Astrocyte (in vitro differentiated cells and primary cell): ENCODE measurements around the gene WWC2. TPM values are rescaled to one million over a fixed set of nuclear protein-coding genes. Genes with fewer than 3 reads are reported as not detected.

ENCODE experiments used
- DNase-seq: peaks from one replicate; pipeline ENCODE4 v3.0.0-alpha.2; 2010; ENCODE audit warnings: low read depth
- FAIRE-seq: peaks from 2 replicates; lab custom pipeline; 2011; peaks lifted over from hg19 to GRCh38; lab: Jason Lieb, UNC
- H2AFZ ChIP-seq: 2 replicates; pipeline ENCODE4 v1.6.0; 2012; ENCODE audit warnings: low read depth, low read length, inconsistent platforms
- H3K27ac ChIP-seq: 2 replicates; pipeline ENCODE4 v1.5.1; 2011; ENCODE audit warnings: low read depth, low read length, inconsistent platforms
- H3K27me3 ChIP-seq: 2 replicates; pipeline ENCODE4 v1.6.0; 2011; ENCODE audit warnings: low read length, inconsistent platforms; ENCODE audit not compliant: insufficient read depth
- H3K36me3 ChIP-seq: 2 replicates; pipeline ENCODE4 v1.5.1; 2011; ENCODE audit warnings: low read length, inconsistent platforms; ENCODE audit not compliant: insufficient read depth
- H3K4me1 ChIP-seq: 2 replicates; pipeline ENCODE4 v1.5.1; 2011; ENCODE audit warnings: low read length, inconsistent platforms; ENCODE audit not compliant: insufficient read depth
- H3K4me2 ChIP-seq: 2 replicates; pipeline ENCODE4 v1.6.0; 2012; ENCODE audit warnings: low read length, inconsistent platforms
- H3K4me3 ChIP-seq: 2 replicates; pipeline ENCODE4 v1.5.1; 2011; ENCODE audit warnings: low read depth, mild to moderate bottlenecking, low read length, inconsistent platforms; ENCODE audit not compliant: insufficient read depth
- H3K79me2 ChIP-seq: 2 replicates; pipeline ENCODE4 v1.6.0; 2012; ENCODE audit warnings: mild to moderate bottlenecking, low read length, inconsistent platforms; ENCODE audit not compliant: insufficient read depth
- H3K9ac ChIP-seq: 2 replicates; pipeline ENCODE4 v1.6.0; 2012; ENCODE audit warnings: mild to moderate bottlenecking, low read length, inconsistent platforms
- H3K9me3 ChIP-seq: 2 replicates; pipeline ENCODE4 v1.5.1; 2012; ENCODE audit warnings: low read depth, mild to moderate bottlenecking, low read length, inconsistent platforms; ENCODE audit not compliant: insufficient read depth
- H4K20me1 ChIP-seq: 2 replicates; pipeline ENCODE4 v1.6.0; 2012; ENCODE audit warnings: low read length, inconsistent platforms; ENCODE audit not compliant: insufficient read depth
- H3K27ac Mint-ChIP-seq: one replicate; pipeline ENCODE4 v1.8.0; 2021; ENCODE audit warnings: mild to moderate bottlenecking, mixed read lengths; ENCODE audit not compliant: unreplicated experiment
- H3K27me3 Mint-ChIP-seq: one replicate; pipeline ENCODE4 v1.8.0; 2021; ENCODE audit warnings: low read depth, mixed read lengths; ENCODE audit not compliant: unreplicated experiment
- H3K36me3 Mint-ChIP-seq: one replicate; pipeline ENCODE4 v1.8.0; 2021; ENCODE audit warnings: low read depth, mixed read lengths; ENCODE audit not compliant: unreplicated experiment
- H3K4me1 Mint-ChIP-seq: one replicate; pipeline ENCODE4 v1.8.0; 2021; ENCODE audit warnings: low read depth, mixed read lengths; ENCODE audit not compliant: unreplicated experiment
- H3K4me3 Mint-ChIP-seq: one replicate; pipeline ENCODE4 v1.8.0; 2021; ENCODE audit warnings: mild to moderate bottlenecking, moderate library complexity, mixed read lengths; ENCODE audit not compliant: unreplicated experiment
- H3K9me3 Mint-ChIP-seq: one replicate; pipeline ENCODE4 v1.8.0; 2021; ENCODE audit warnings: mild to moderate bottlenecking, mixed read lengths; ENCODE audit not compliant: unreplicated experiment
- EZH2 ChIP-seq: IDR thresholded peaks from 2 replicates; pipeline ENCODE4 v1.6.1; 2012; ENCODE audit warnings: mild to moderate bottlenecking, low read length, inconsistent platforms; ENCODE audit not compliant: insufficient read depth
- total RNA-seq: library from RNA; stranded (reverse); gene quantifications from 2 replicates; pipeline ENCODE4 v1.2.1, GENCODE V29; 2021
- TF ChIP-seq, protein P1 (sequence below): IDR thresholded peaks from 2 replicates; pipeline ENCODE4 v1.5.1; 2011; ENCODE audit warnings: low read depth, mild to moderate bottlenecking, inconsistent platforms, low read length, moderate library complexity; ENCODE audit not compliant: insufficient read depth

WWC2 gene
- total RNA-seq, 1 donor from 2014 or later = 62.6 TPM

DNA sequence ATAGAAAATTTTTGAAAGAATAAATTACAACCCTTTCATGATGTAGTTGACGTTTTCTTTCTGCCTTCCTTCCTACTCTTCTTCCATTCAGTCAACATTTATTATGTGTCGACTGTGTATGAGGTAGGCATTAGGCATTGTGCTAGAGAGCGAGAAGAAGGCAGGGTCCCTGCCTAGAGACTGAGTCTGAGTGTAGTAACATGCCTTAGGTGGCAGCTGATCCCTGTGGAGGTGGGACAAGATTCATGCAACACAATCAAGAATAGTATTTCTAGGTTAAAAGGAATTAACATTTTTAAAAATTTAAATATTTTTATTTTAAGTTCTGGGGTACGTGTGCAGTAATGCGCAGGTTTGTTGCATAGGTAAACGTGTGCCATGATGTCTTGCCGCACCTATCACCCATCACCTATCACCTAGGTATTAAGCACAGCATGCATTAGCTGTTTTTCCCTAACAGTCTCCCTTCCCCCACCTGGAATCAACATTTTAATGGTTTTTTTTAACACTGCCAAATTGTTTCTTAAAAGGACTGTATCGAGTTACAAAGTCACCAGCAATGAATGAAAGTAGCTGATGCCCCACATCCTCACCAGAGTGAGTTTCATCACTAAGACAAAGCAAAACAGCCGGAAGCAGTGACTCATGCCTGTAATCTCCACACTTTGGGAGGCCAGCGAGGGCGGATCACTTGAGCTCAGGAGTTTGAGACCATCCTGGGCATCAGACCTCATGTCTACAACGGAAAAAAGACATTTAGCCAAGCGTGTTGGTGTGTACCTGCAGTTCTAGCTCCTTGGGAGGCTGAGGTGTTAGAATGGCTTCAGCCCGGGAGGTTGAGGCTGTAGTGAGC is 84.0 kb downstream of the WWC2 start:
- Histone ChIP-seq H3K4me1 (peaks cover 16% of the 10 kb centered on the region), H3K36me3 (no peaks in the 10 kb centered on the region), H3K4me2 (peak overlapping the region; percentile 62), H2AFZ (no peak overlapping the region), H3K9ac (no peak overlapping the region), H3K27ac (peak overlapping the region; percentile 53), H3K4me3 (no peak overlapping the region), H3K27me3 (no peaks in the 10 kb centered on the region), H3K79me2 (peaks cover 65% of the 10 kb centered on the region), H4K20me1 (peaks cover 10% of the 10 kb centered on the region), H3K9me3 (no peaks in the 10 kb centered on the region)
- FAIRE-seq = peak; percentile 95
- peak; percentile 93 for DNase-seq
- Mint-ChIP-seq H3K4me1 (peaks cover 35% of the 10 kb centered on the region), H3K4me3 (peak overlapping the region; percentile 35), H3K27ac (peak overlapping the region; percentile 94), H3K36me3 (no peaks in the 10 kb centered on the region), H3K9me3 (no peaks in the 10 kb centered on the region), H3K27me3 (no peaks in the 10 kb centered on the region)
- TF ChIP-seq EZH2 = no peak
- TF ChIP-seq, protein P1, sequence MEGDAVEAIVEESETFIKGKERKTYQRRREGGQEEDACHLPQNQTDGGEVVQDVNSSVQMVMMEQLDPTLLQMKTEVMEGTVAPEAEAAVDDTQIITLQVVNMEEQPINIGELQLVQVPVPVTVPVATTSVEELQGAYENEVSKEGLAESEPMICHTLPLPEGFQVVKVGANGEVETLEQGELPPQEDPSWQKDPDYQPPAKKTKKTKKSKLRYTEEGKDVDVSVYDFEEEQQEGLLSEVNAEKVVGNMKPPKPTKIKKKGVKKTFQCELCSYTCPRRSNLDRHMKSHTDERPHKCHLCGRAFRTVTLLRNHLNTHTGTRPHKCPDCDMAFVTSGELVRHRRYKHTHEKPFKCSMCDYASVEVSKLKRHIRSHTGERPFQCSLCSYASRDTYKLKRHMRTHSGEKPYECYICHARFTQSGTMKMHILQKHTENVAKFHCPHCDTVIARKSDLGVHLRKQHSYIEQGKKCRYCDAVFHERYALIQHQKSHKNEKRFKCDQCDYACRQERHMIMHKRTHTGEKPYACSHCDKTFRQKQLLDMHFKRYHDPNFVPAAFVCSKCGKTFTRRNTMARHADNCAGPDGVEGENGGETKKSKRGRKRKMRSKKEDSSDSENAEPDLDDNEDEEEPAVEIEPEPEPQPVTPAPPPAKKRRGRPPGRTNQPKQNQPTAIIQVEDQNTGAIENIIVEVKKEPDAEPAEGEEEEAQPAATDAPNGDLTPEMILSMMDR = no peak

DNA sequence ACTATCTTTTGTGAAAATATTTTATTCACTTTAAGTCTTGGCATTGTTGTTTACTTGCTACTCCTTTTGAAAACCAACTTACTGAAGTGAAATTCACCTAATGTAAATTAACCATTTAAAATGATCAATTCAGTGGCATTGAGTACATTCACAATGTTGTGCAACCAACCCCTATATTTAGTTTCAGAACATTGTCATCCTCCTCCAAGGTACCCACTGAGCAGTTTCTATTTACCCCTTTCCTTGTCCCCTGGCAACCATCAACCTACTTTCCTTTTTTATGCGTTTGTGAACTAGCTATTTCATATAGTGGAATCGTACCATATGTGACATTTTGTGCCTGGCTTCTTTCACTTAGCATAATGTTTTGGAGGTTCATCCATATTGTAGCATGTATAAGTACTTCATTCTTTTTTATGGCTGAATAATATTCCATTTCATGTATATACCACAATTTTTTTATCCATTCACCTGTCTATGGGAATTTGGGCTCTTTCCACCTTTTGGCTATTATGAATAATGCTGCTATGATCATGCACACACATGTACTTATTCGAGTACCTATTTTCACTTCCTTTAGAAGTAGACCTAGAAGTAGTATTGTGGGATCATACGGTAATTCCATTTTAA is 85.0 kb downstream of the WWC2 start:
- no peaks in the 10 kb centered on the region for H3K36me3 Mint-ChIP-seq
- Histone ChIP-seq H3K79me2 (peaks cover 58% of the 10 kb centered on the region), H4K20me1 (peaks cover 10% of the 10 kb centered on the region), H2AFZ (no peak overlapping the region), H3K9ac (no peak overlapping the region), H3K27me3 (no peaks in the 10 kb centered on the region), H3K4me3 (no peak overlapping the region), H3K4me2 (no peak overlapping the region), H3K4me1 (peaks cover 16% of the 10 kb centered on the region), H3K9me3 (no peaks in the 10 kb centered on the region), H3K36me3 (no peaks in the 10 kb centered on the region), H3K27ac (peak overlapping the region; percentile 53)
- TF ChIP-seq EZH2 = no peak
- TF ChIP-seq, protein P1 = no peak
- no peaks in the 10 kb centered on the region for H3K9me3 Mint-ChIP-seq
- H3K4me1 Mint-ChIP-seq = peaks cover 35% of the 10 kb centered on the region
- H3K27ac Mint-ChIP-seq = peak overlapping the region; percentile 82
- no peak overlapping the region for H3K4me3 Mint-ChIP-seq
- no peak for FAIRE-seq
- H3K27me3 Mint-ChIP-seq = no peaks in the 10 kb centered on the region
- no peak for DNase-seq

DNA sequence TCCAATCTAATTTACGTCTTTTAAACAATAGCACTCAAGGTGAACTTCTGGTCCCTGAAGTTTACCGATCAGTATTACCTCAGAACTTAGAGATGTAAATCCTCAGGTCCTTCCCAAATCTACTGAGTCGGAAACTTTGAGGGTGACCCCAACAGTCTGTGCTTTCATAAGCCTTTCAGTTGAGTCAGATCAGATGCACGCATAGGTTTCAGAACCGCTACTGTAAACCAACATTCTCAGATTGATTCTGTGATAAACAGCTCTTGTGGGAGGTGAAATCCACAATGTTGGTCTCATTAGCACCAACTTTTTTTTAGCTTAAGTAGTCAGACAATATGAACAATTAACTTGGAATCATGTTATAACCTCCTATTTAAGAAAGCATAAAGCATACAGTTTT is 86.0 kb downstream of the WWC2 start:
- H3K9me3 Mint-ChIP-seq = no peaks in the 10 kb centered on the region
- FAIRE-seq = no peak

More for the DNA sequence above, 86.0 kb downstream of the WWC2 start:
- Mint-ChIP-seq H3K27me3 (no peaks in the 10 kb centered on the region), H3K4me3 (no peak overlapping the region), H3K4me1 (peaks cover 31% of the 10 kb centered on the region), H3K36me3 (no peaks in the 10 kb centered on the region), H3K27ac (no peak overlapping the region)
- H3K9me3 ChIP-seq = no peaks in the 10 kb centered on the region
- peaks cover 3% of the 10 kb centered on the region for H4K20me1 ChIP-seq
- no peak overlapping the region for H2AFZ ChIP-seq
- no peaks in the 10 kb centered on the region for H3K27me3 ChIP-seq
- H3K27ac ChIP-seq = peak overlapping the region; percentile 38
- peak; percentile 97 for DNase-seq
- H3K36me3 ChIP-seq = no peaks in the 10 kb centered on the region
- H3K9ac ChIP-seq = no peak overlapping the region
- H3K79me2 ChIP-seq = peaks cover 55% of the 10 kb centered on the region
- peak overlapping the region; percentile 26 for H3K4me2 ChIP-seq
- TF ChIP-seq, protein P1 = no peak
- no peak for TF ChIP-seq EZH2
- H3K4me1 ChIP-seq = peaks cover 16% of the 10 kb centered on the region
- no peak overlapping the region for H3K4me3 ChIP-seq
